ENCODE results near the gene DEAF1.

DNA sequence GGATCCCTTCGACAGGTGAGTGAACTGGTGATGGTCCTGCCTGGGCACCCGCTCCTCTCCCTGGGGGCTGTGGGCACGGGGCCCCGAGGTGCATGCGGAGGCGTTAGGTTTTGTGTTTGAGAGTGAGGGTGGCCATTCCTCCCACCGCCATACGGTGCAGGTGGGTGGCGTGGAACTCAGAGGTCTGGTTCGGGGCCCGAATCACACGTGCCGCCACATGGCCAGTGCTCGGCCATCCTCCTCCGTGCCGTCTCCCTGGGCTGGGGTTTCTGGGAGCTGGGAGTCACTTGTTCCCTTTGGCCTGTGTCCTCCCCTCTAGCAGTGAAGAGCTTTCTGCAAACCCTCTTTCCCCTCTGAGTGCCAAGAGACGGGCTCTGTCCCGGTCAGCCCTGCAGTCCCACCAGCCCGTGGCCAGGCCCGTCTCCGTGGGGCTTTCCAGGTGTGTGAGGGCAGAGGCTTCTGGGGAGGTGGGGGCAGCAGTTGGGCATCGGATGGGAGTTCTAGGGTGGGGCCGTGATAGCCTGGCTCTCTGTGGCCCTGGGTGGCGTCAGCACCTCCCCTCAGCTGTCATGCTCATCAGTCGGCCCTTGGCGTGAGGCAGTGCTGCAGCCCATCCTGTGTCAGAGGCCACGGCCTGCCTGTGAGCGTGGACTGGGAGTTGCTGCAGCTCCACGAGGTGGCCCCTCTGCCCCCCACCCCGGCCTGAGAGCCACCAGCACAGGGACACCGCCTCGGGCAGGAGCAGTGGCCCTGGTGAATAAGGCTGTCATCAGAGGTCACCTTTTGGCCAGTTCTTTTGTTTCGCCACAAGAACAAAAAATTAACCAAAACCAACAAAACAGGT is 89.5 kb downstream of the DEAF1 start:
- TF ChIP-seq, protein P1, sequence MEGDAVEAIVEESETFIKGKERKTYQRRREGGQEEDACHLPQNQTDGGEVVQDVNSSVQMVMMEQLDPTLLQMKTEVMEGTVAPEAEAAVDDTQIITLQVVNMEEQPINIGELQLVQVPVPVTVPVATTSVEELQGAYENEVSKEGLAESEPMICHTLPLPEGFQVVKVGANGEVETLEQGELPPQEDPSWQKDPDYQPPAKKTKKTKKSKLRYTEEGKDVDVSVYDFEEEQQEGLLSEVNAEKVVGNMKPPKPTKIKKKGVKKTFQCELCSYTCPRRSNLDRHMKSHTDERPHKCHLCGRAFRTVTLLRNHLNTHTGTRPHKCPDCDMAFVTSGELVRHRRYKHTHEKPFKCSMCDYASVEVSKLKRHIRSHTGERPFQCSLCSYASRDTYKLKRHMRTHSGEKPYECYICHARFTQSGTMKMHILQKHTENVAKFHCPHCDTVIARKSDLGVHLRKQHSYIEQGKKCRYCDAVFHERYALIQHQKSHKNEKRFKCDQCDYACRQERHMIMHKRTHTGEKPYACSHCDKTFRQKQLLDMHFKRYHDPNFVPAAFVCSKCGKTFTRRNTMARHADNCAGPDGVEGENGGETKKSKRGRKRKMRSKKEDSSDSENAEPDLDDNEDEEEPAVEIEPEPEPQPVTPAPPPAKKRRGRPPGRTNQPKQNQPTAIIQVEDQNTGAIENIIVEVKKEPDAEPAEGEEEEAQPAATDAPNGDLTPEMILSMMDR (conservative IDR thresholded peaks at IDR 0.05; ENCODE audit: low read depth in 2 of 2), result no peak
- no peak for TF ChIP-seq EZH2 (IDR thresholded peaks at IDR 0.05; ENCODE audit: low read depth, unreplicated experiment)
- TF ChIP-seq CREB1 (CRISPR knock-in tag; IDR thresholded peaks at IDR 0.05; ENCODE audit: low read depth), result no peak

Data from GM23338 (cell line).